ENCODE data around the gene SLIT3. TPM values are rescaled to one million over a fixed set of nuclear protein-coding genes. Genes with fewer than 3 reads are reported as not detected.
"Not testable (repeated sequence)": the region's sequence is repeated elsewhere in the genome, so short reads cannot be mapped to it uniquely, and the experiment has no call there.

SLIT3 gene
- total and polyA plus RNA-seq, 2 donors from 2014 or later: 14.5 to 54.1 TPM

DNA sequence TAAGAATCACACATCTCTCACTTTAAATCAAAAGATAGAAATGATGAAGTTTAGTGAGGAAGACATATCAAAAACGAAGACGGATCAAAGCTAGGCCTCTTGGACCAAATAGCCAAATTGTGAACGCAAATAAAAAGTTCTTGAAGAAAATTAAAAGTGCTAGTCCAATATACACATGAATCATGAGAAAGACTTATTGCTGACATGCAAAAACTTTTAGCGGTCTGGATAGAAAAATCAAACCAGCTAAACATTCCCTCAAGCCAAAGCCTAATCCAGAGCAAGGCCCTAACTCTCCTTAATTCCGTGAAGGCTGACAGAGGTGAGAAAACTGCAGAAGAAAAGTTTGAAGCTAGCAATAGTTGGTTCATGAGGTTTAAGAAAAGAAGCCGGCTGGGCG is 557.3 kb downstream of the SLIT3 start:
- TF ChIP-seq, protein P1, sequence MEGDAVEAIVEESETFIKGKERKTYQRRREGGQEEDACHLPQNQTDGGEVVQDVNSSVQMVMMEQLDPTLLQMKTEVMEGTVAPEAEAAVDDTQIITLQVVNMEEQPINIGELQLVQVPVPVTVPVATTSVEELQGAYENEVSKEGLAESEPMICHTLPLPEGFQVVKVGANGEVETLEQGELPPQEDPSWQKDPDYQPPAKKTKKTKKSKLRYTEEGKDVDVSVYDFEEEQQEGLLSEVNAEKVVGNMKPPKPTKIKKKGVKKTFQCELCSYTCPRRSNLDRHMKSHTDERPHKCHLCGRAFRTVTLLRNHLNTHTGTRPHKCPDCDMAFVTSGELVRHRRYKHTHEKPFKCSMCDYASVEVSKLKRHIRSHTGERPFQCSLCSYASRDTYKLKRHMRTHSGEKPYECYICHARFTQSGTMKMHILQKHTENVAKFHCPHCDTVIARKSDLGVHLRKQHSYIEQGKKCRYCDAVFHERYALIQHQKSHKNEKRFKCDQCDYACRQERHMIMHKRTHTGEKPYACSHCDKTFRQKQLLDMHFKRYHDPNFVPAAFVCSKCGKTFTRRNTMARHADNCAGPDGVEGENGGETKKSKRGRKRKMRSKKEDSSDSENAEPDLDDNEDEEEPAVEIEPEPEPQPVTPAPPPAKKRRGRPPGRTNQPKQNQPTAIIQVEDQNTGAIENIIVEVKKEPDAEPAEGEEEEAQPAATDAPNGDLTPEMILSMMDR (IDR thresholded peaks at IDR 0.05; ENCODE audit: borderline replicate concordance, extremely low read depth, insufficient read depth): no peak
- H3K9me3 ChIP-seq (ENCODE audit: control insufficient read depth in 2 of 3, insufficient read depth in 1 of 3, low read length in 3 of 3): no peaks in the 10 kb centered on the region
- no peak overlapping the region for H3K27ac ChIP-seq (ENCODE audit: low read depth in 2 of 2, low read length in 2 of 2)
- intact Hi-C loops (cut with DNase I): no loop called here
- FAIRE-seq (no peak), DNase-seq (no peak)
- peaks cover 0 to 2% (median 0%) of the 10 kb centered on the region in 3 donors for H3K4me1 ChIP-seq (ENCODE audit: control insufficient read depth in 2 of 3, insufficient read depth in 2 of 3, low read depth in 1 of 3, low read length in 3 of 3)
- H3K36me3 ChIP-seq (ENCODE audit: control insufficient read depth in 2 of 3, insufficient read depth in 3 of 3, low read length in 3 of 3): peaks cover 0 to 3% (median 0%) of the 10 kb centered on the region in 3 donors
- H3K4me3 ChIP-seq (ENCODE audit: low read length in 3 of 3): no peak overlapping the region
- H3K27me3 ChIP-seq (ENCODE audit: control insufficient read depth, insufficient read depth, low read length): no peaks in the 10 kb centered on the region
- no peak overlapping the region for H3K9ac ChIP-seq (ENCODE audit: low read length in 3 of 3)

DNA sequence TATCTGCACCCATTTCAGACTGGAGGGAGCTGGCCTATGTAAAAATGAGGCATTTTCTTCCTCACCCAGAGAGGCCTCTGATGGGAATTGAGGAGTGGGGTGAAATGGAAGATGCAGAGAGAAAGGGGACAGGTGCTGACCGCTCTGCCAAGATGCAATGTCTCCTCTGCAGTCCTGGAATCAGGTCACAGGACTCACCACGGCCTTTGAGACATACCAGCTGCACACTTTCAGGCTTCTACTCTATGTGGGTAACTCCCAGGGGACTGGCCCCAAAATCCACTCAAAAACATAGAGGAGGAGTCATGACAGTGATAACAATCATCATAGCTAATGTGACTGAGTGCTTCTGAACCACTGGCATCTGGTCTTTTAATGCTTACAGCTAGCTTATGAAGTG is 558.6 kb downstream of the SLIT3 start:
- FAIRE-seq; intact Hi-C loops (cut with DNase I); DNase-seq: not testable (repeated sequence)

DNA sequence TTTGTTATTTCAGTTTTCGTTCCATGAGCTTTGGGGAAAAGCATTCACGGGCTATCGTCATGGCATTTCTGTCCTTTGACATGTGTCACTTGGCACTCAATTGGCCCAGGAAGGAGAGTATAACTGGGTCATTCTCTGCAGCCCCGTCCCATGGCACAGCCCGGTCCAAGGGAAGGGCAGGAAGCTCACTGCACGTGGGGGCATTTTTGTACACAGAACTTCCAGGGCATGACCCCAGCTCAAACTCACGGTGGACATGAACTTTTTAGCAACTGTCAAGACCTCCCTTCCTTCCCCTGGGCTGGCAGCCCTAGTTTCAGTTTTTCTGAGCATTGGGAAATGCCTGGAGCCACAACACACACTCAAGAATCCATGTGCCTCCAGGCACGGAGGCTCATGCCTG is 560.1 kb downstream of the SLIT3 start:
- no peak overlapping the region for H3K27ac ChIP-seq (ENCODE audit: low read depth in 2 of 2, low read length in 2 of 2)

More for the DNA sequence above, 558.6 kb downstream of the SLIT3 start:
- H3K4me3 ChIP-seq (ENCODE audit: low read length in 3 of 3); H3K9me3 ChIP-seq (ENCODE audit: control insufficient read depth in 2 of 3, insufficient read depth in 1 of 3, low read length in 3 of 3); H3K27ac ChIP-seq (ENCODE audit: low read depth in 2 of 2, low read length in 2 of 2); H3K27me3 ChIP-seq (ENCODE audit: control insufficient read depth, insufficient read depth, low read length); H3K9ac ChIP-seq (ENCODE audit: low read length in 3 of 3); H3K36me3 ChIP-seq (ENCODE audit: control insufficient read depth in 2 of 3, insufficient read depth in 3 of 3, low read length in 3 of 3); H3K4me1 ChIP-seq (ENCODE audit: control insufficient read depth in 2 of 3, insufficient read depth in 2 of 3, low read depth in 1 of 3, low read length in 3 of 3): not testable (repeated sequence)

DNA sequence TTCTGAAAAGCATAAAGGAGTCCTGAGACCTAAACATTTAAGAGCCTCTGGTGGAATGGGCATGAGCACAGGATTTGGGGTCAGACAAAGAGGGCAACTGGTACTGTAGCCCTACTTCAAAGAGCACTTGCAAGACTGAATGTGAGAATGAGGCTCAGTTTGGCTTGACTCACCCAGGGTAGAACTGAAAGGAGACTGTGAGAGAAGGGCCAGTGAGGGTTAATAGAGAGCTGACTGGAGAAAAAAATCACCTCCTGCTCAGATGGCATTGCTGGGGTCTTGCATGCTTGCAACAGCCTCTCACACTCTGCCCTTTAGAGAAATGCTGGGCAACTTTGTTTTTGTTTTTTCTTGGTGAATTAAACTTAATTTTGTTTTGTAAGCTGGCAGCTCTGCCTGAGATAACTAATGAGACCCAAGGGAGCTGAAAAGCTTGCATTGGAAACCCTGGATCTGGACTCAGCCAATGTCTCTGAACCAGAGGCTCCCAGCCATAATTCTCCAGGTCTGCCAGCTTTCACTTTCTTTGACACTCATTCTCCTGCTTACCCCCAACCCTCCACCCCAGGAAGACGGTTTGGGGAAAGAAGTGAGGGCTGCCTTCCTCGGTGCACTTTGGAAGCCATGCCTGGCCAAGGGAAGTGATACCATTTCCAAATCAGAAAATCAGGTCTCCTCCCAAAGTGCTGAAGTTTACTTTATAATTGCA is 560.7 kb downstream of the SLIT3 start:
- H3K27ac ChIP-seq (ENCODE audit: low read depth in 2 of 2, low read length in 2 of 2): no peak overlapping the region

More for the DNA sequence above, 560.1 kb downstream of the SLIT3 start:
- Histone ChIP-seq H3K36me3 (ENCODE audit: control insufficient read depth in 2 of 3, insufficient read depth in 3 of 3, low read length in 3 of 3) (peaks cover 0 to under 1% (median 0%) of the 10 kb centered on the region in 3 donors), H3K9me3 (ENCODE audit: control insufficient read depth in 2 of 3, insufficient read depth in 1 of 3, low read length in 3 of 3) (no peaks in the 10 kb centered on the region), H3K9ac (ENCODE audit: low read length in 3 of 3) (no peak overlapping the region), H3K4me3 (ENCODE audit: low read length in 3 of 3) (peak overlapping the region in 1 of 3 donors; percentile 32), H3K4me1 (ENCODE audit: control insufficient read depth in 2 of 3, insufficient read depth in 2 of 3, low read depth in 1 of 3, low read length in 3 of 3) (peaks cover 0 to 2% (median 0%) of the 10 kb centered on the region in 3 donors), H3K27me3 (ENCODE audit: control insufficient read depth, insufficient read depth, low read length) (no peaks in the 10 kb centered on the region)
- TF ChIP-seq, protein P1 (IDR thresholded peaks at IDR 0.05; ENCODE audit: borderline replicate concordance, extremely low read depth, insufficient read depth): no peak
- intact Hi-C loops (cut with DNase I): no loop called here
- FAIRE-seq (no peak), DNase-seq (peak in 1 of 5 donors; percentile 19)

More for the DNA sequence above, 560.7 kb downstream of the SLIT3 start:
- Histone ChIP-seq H3K4me1 (ENCODE audit: control insufficient read depth in 2 of 3, insufficient read depth in 2 of 3, low read depth in 1 of 3, low read length in 3 of 3) (peaks cover 0 to 2% (median 0%) of the 10 kb centered on the region in 3 donors), H3K4me3 (ENCODE audit: low read length in 3 of 3) (peak overlapping the region in 1 of 3 donors; percentile 32), H3K9me3 (ENCODE audit: control insufficient read depth in 2 of 3, insufficient read depth in 1 of 3, low read length in 3 of 3) (no peaks in the 10 kb centered on the region), H3K36me3 (ENCODE audit: control insufficient read depth in 2 of 3, insufficient read depth in 3 of 3, low read length in 3 of 3) (no peaks in the 10 kb centered on the region), H3K27me3 (ENCODE audit: control insufficient read depth, insufficient read depth, low read length) (no peaks in the 10 kb centered on the region), H3K9ac (ENCODE audit: low read length in 3 of 3) (no peak overlapping the region)
- DNase-seq (peak in 1 of 5 donors; percentile 4), FAIRE-seq (no peak)
- TF ChIP-seq, protein P1 (IDR thresholded peaks at IDR 0.05; ENCODE audit: borderline replicate concordance, extremely low read depth, insufficient read depth): no peak
- intact Hi-C loops (cut with DNase I): no loop called here
